A549 treated with AZD9567 at 1 μM for 4 hours (cell line): ENCODE data around the gene GRIFIN. TPM values are rescaled to one million over a fixed set of nuclear protein-coding genes. Genes with fewer than 3 reads are reported as not detected.

Experiments used
- total RNA-seq: library from RNA; stranded (reverse); fragments of 200-300 nt; extraction: Qiagen RNA extraction; gene quantifications from 5 replicates; pipeline ENCODE4 v1.2.3, GENCODE V29; 2022; ENCODE audit not compliant: insufficient read depth

Gene GRIFIN
- not detected in 5 replicates for total RNA-seq

GRCh38 chr7:2476298-2476697, at the start of gene GRIFIN:
Gene GRIFIN (minus strand): TSS chr7:2476398. CDS start chr7:2476383, 15 bp downstream.

GRCh38 chr7:2519119-2519930, 43.1 kb upstream of the GRIFIN start, which contains the start of gene LFNG:
Gene LFNG (plus strand): TSS chr7:2519774. CDS start chr7:2519862, 88 bp downstream.

Other genes with a start within 250 kb of the GRIFIN start
- 15.2 to 25.5 TPM (median 23.1 TPM) in 5 replicates for gene MAD1L1, start 243.5 kb downstream of the GRIFIN start, total RNA-seq
- 51.6 to 58.3 TPM (median 55.2 TPM) in 5 replicates for gene MRM2, start 234.2 kb downstream of the GRIFIN start, total RNA-seq
- 66.9 to 112 TPM (median 107 TPM) in 5 replicates for gene NUDT1, start 234.2 kb downstream of the GRIFIN start, total RNA-seq
- 58.5 to 109 TPM (median 91.3 TPM) in 5 replicates for gene SNX8, start 162.0 kb downstream of the GRIFIN start, total RNA-seq
- gene EIF3B, start 121.6 kb downstream of the GRIFIN start, total RNA-seq = 224 to 263 TPM (median 229 TPM) in 5 replicates
- 11.0 to 16.1 TPM (median 14.2 TPM) in 5 replicates for gene CHST12, start 72.8 kb downstream of the GRIFIN start, total RNA-seq
- gene LFNG, start 43.4 kb upstream of the GRIFIN start, total RNA-seq = 6.3 to 17.6 TPM (median 16.3 TPM) in 5 replicates
- 30.2 to 38.8 TPM (median 36.9 TPM) in 5 replicates for gene BRAT1, start 79.1 kb upstream of the GRIFIN start, total RNA-seq
- gene IQCE, start 82.6 kb upstream of the GRIFIN start, total RNA-seq = 8.0 to 12.9 TPM (median 12.4 TPM) in 5 replicates
- gene TTYH3, start 155.6 kb upstream of the GRIFIN start, total RNA-seq = 33.9 to 53.7 TPM (median 51.3 TPM) in 5 replicates
- 0.02 to 0.06 TPM (median 0.04 TPM) in 4 of 5 replicates, not detected in the other for gene AMZ1, start 211.8 kb upstream of the GRIFIN start, total RNA-seq